ENCODE data around the gene MED27. TPM values are rescaled to one million over a fixed set of nuclear protein-coding genes. Genes with fewer than 3 reads are reported as not detected.
"Not testable (repeated sequence)": the region's sequence is repeated elsewhere in the genome, so short reads cannot be mapped to it uniquely, and the experiment has no call there.

MED27 gene
- total RNA-seq, 1 donor from 2014 or later = 15.8 TPM

GRCh38 chr9:132077881-132078698, 1.6 kb downstream of the MED27 start:
- no peak for DNase-seq (ENCODE audit: low spot score)

- DNase-seq (ENCODE audit: low spot score) = no peak
Observed at GRCh38 chr9:132075853-132076252, 3.8 kb downstream of the MED27 start.

GRCh38 chr9:132074736-132075135, 4.9 kb downstream of the MED27 start:
- no peak for DNase-seq (ENCODE audit: low spot score)

- DNase-seq (ENCODE audit: low spot score) = no peak
Observed at GRCh38 chr9:132071847-132072507, 7.7 kb downstream of the MED27 start.

- DNase-seq (ENCODE audit: low spot score) = no peak
Observed at GRCh38 chr9:132069046-132069898, 10.4 kb downstream of the MED27 start.

GRCh38 chr9:132068605-132069004, 11.1 kb downstream of the MED27 start:
- no peak for DNase-seq (ENCODE audit: low spot score)

- DNase-seq (ENCODE audit: low spot score) = no peak
Observed at GRCh38 chr9:132066511-132066910, 13.2 kb downstream of the MED27 start.

GRCh38 chr9:132066057-132066456, 13.6 kb downstream of the MED27 start:
- no peak for DNase-seq (ENCODE audit: low spot score)

- DNase-seq (ENCODE audit: low spot score) = no peak
Observed at GRCh38 chr9:132063281-132063680, 16.4 kb downstream of the MED27 start.

GRCh38 chr9:132062806-132063205, 16.9 kb downstream of the MED27 start:
- DNase-seq (ENCODE audit: low spot score) = no peak

GRCh38 chr9:132061526-132061925, 18.1 kb downstream of the MED27 start:
- no peak for DNase-seq (ENCODE audit: low spot score)

- no peak for DNase-seq (ENCODE audit: low spot score)
Observed at GRCh38 chr9:132059361-132059760, 20.3 kb downstream of the MED27 start.

- DNase-seq (ENCODE audit: low spot score) = not testable (repeated sequence)
Observed at GRCh38 chr9:132058226-132058625, 21.4 kb downstream of the MED27 start.

- DNase-seq (ENCODE audit: low spot score) = no peak
Observed at GRCh38 chr9:132056717-132057560, 22.7 kb downstream of the MED27 start.

- DNase-seq (ENCODE audit: low spot score) = no peak
Observed at GRCh38 chr9:132055756-132056155, 23.9 kb downstream of the MED27 start.

GRCh38 chr9:132054024-132054423, 25.6 kb downstream of the MED27 start:
- DNase-seq (ENCODE audit: low spot score) = no peak

- no peak for DNase-seq (ENCODE audit: low spot score)
Observed at GRCh38 chr9:132049900-132050299, 29.8 kb downstream of the MED27 start.

- DNase-seq (ENCODE audit: low spot score) = no peak
Observed at GRCh38 chr9:132049323-132049882, 30.3 kb downstream of the MED27 start.

- no peak for DNase-seq (ENCODE audit: low spot score)
Observed at GRCh38 chr9:132048201-132048600, 31.5 kb downstream of the MED27 start.

GRCh38 chr9:132046456-132046855, 33.2 kb downstream of the MED27 start:
- DNase-seq (ENCODE audit: low spot score) = no peak
